GM19452 (cell line): ENCODE data around the gene EXTL1.

Experiments
- ATAC-seq: cut with Tn5 transposase; IDR thresholded peaks from one replicate; pipeline ENCODE4 v1.9.1; 2021; ENCODE audit not compliant: unreplicated experiment

The EXTL1 gene

GRCh38 chr1:26066857-26067256 is 45.3 kb downstream of the EXTL1 start:
- no peak for ATAC-seq

GRCh38 chr1:26067432-26067911 is 45.9 kb downstream of the EXTL1 start, which contains the start of gene TRIM63:
Gene TRIM63, minus strand, starts transcription at chr1:26067630. Its CDS starts 136 bp downstream, at chr1:26067494.
- no peak for ATAC-seq

- no peak for ATAC-seq
These were observed 48.3 kb downstream of the EXTL1 start for GRCh38 chr1:26069941-26070295.

GRCh38 chr1:26070296-26070962 is 48.9 kb downstream of the EXTL1 start:
- no peak for ATAC-seq

GRCh38 chr1:26070963-26071342 is 49.4 kb downstream of the EXTL1 start:
- no peak for ATAC-seq

GRCh38 chr1:26072305-26072704 is 50.7 kb downstream of the EXTL1 start:
- ATAC-seq, result no peak

GRCh38 chr1:26075421-26076144 is 54.0 kb downstream of the EXTL1 start:
- no peak for ATAC-seq

GRCh38 chr1:26077524-26077923 is 55.9 kb downstream of the EXTL1 start:
- ATAC-seq, result no peak

- ATAC-seq, result no peak
These were observed 57.0 kb downstream of the EXTL1 start for GRCh38 chr1:26078286-26079177.

GRCh38 chr1:26079178-26079563 is 57.6 kb downstream of the EXTL1 start:
- no peak for ATAC-seq

GRCh38 chr1:26079960-26080814 is 58.6 kb downstream of the EXTL1 start:
- ATAC-seq, result no peak

GRCh38 chr1:26081267-26082019 is 59.9 kb downstream of the EXTL1 start:
- no peak for ATAC-seq

GRCh38 chr1:26082020-26082350 is 60.4 kb downstream of the EXTL1 start:
- no peak for ATAC-seq

- no peak for ATAC-seq
These were observed 61.6 kb downstream of the EXTL1 start for GRCh38 chr1:26083208-26083607.

- no peak for ATAC-seq
These were observed 62.6 kb downstream of the EXTL1 start for GRCh38 chr1:26084091-26084561.

- no peak for ATAC-seq
These were observed 63.3 kb downstream of the EXTL1 start for GRCh38 chr1:26084844-26085243.
